ENCODE measurements around the gene TNNC1. TPM values are rescaled to one million over a fixed set of nuclear protein-coding genes. Genes with fewer than 3 reads are reported as not detected.

The TNNC1 gene
- total and polyA plus RNA-seq, 12 donors = 1.1 to 42.0 (median 6.3) TPM

DNA sequence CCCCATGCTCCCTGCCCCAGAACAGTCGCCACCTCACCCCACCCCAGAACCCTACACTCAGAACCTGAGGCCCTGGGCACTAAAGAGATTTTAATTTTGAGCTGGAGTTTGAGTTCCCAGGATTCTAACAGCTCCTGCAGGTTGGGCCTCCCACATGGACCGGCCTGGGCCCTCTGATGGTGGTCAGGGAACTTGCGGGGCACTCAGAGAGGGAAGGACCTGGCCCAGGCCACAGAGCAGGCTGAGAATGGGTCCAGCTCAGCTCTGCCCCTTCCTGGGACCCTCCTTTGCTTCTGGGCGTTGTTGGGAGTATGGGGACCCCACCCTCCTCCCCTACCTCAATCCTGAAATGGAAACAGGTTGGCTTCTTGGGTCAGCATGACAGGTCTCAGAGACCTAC is 7.8 kb downstream of the TNNC1 start:
- no peaks in the 10 kb centered on the region for H3K27me3 ChIP-seq
- H3K27ac ChIP-seq = no peak overlapping the region
- 85 to 96% (median 91%) methylated on average over 3 to 4 of the region's 4 CpGs for WGBS, 4 donors
- H3K4me3 ChIP-seq = no peak overlapping the region
- TF ChIP-seq, protein P1, sequence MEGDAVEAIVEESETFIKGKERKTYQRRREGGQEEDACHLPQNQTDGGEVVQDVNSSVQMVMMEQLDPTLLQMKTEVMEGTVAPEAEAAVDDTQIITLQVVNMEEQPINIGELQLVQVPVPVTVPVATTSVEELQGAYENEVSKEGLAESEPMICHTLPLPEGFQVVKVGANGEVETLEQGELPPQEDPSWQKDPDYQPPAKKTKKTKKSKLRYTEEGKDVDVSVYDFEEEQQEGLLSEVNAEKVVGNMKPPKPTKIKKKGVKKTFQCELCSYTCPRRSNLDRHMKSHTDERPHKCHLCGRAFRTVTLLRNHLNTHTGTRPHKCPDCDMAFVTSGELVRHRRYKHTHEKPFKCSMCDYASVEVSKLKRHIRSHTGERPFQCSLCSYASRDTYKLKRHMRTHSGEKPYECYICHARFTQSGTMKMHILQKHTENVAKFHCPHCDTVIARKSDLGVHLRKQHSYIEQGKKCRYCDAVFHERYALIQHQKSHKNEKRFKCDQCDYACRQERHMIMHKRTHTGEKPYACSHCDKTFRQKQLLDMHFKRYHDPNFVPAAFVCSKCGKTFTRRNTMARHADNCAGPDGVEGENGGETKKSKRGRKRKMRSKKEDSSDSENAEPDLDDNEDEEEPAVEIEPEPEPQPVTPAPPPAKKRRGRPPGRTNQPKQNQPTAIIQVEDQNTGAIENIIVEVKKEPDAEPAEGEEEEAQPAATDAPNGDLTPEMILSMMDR (IDR thresholded peaks at IDR 0.05) = no peak
- no peak for TF ChIP-seq POLR2A (IDR thresholded peaks at IDR 0.05)
- DNase-seq = no peak
- no peaks in the 10 kb centered on the region for H3K4me1 ChIP-seq (replicated peaks in 1 of 2)
- intact Hi-C loops (cut with DNase I) = no loop called here
- H3K9me3 ChIP-seq (replicated peaks in 1 of 3) = no peaks in the 10 kb centered on the region
- no peaks in the 10 kb centered on the region for H3K36me3 ChIP-seq (replicated peaks in 1 of 2)

DNA sequence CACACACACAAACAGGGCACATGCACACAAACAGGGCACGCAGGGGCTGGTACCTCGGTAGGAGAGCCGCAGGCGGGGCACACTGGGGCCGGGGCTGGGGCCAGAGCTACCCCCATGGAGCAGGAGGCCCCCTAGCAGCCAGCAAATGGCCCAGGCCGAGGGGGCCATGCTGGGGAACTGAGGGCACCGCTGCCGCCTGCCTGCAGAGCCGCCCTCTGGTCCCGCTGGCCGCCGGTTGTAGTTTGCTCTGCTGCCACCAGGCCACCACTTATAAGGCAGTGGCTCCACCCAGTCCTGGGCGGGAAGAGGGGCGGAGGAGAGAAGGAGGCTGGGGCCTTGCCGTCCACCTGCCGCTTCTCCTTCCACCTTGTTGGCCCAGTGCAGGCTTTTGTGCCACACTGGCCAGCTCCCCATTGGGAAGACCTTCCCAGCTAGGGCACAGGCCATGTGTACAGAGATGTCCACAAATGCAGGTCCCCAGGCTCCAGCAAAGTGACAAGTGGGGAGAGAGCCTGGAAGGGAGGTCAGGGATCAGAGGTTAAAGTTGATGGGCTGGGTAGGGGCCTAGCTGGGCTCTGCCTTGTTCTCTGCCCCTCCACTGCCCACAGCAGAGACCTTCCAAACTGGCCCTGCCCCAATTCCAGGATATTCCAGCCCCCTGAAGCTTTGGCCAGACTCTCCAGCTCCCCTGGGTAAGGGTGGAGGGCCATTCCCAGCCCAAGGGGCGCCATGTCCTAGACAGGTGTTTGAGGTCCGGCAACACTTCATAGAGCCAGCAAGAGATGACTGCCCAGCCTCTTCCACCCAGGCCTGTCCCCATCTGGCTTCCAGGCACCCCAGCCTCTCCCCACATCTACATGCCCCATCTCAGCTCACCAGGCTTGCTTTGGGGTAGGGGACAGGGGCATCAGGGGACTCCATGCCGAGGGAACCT is 8.7 kb downstream of the TNNC1 start, which contains the start of gene SEMA3G:
TSS of gene SEMA3G (minus strand) at position 244 of the 934 bp plus-strand sequence. CDS start at position 168, 76 bp downstream.
- WGBS, 4 donors = 51 to 60% (median 56%) methylated on average over 11 to 19 of the region's 19 CpGs
- no peak within 1 kb of the TSS for H3K27ac ChIP-seq
- H3K4me3 ChIP-seq = no peak within 1 kb of the TSS
- no peaks in the 10 kb centered on the region for H3K36me3 ChIP-seq (replicated peaks in 1 of 2)
- no peaks in the 10 kb centered on the region for H3K4me1 ChIP-seq (replicated peaks in 1 of 2)
- no peaks in the 10 kb centered on the region for H3K9me3 ChIP-seq (replicated peaks in 1 of 3)
- TF ChIP-seq, protein P1 (IDR thresholded peaks at IDR 0.05) = peak in 5 of 6 experiments; percentile 35 to 63 (median 54)
- TF ChIP-seq POLR2A (IDR thresholded peaks at IDR 0.05) = no peak
- H3K27me3 ChIP-seq = no peaks in the 10 kb centered on the region
- intact Hi-C loops (cut with DNase I) = no loop called here
- peak in 3 of 7 donors; percentile 52 to 78 (median 65) for DNase-seq

DNA sequence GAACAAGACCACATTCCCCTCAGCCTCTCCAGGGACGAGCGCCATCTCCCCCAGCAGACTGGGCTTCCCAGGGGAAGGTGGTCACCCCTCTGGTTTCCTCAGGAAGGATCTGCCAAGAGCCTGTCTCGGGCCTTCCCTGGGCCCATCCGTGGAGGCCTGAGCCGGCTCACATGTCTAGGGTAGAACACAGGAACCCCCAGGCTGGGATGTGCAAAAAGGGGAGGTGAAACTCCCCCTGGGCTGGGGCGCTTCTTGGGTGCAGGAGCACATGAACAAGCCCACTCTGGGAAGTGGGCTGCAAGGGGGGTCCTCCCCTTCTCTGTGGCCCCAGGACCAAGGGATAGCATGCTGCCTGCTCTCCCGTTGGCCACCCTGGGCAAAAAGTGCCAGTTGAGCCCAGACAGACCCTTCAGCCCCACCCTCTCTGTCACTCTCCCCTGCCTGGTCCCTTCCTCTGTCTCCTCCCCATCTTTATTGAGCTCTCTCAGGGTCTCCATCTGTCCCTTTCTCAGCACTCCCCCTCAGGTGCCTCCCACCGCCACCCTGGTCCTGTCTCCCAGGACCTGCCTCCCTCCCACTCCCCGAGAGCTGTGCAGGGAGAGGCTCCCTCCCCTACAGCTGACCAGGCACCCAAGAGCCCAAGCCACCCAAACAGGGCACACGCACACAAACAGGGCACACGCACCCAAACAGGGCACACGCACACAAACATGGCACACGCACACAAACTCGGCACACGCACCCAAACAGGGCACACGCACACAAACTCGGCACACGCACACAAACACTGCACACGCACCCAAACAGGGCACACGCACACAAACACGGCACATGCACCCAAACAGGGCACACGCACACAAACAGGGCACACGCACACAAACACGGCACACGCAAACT is 9.8 kb downstream of the TNNC1 start:
- no peaks in the 10 kb centered on the region for H3K36me3 ChIP-seq (replicated peaks in 1 of 2)
- intact Hi-C loops (cut with DNase I) = no loop called here
- no peak overlapping the region for H3K4me3 ChIP-seq
- no peak for DNase-seq
- no peak overlapping the region for H3K27ac ChIP-seq
- 84 to 87% (median 86%) methylated on average over 18 to 25 of the region's 25 CpGs for WGBS, 4 donors
- H3K4me1 ChIP-seq (replicated peaks in 1 of 2) = no peaks in the 10 kb centered on the region
- H3K9me3 ChIP-seq (replicated peaks in 1 of 3) = no peaks in the 10 kb centered on the region
- H3K27me3 ChIP-seq = no peaks in the 10 kb centered on the region
- TF ChIP-seq, protein P1 (IDR thresholded peaks at IDR 0.05) = no peak
- TF ChIP-seq POLR2A (IDR thresholded peaks at IDR 0.05) = no peak

DNA sequence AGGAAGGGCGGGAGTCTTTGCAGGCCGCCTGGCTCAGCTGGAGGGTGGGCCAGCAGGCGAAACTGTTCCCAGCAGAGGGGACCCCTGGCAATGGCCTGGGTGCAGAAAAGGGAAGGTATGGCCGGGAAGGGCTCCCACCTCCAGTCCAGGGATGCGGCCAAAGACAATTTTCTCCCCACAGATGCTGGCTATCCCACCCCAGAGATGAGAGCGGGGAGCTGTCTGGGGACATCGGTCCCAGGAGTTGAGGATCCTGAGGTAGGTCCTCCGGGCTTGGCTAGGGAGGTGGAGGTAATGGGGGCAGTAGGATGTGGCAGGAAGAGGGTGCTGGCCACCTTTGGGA is 10.6 kb downstream of the TNNC1 start:
- H3K4me3 ChIP-seq = no peak overlapping the region
- H3K27me3 ChIP-seq = no peaks in the 10 kb centered on the region
- 88 to 94% (median 92%) methylated on average over 8 of the region's 8 CpGs for WGBS, 4 donors
- intact Hi-C loops (cut with DNase I) = no loop called here
- DNase-seq = no peak
- TF ChIP-seq POLR2A (IDR thresholded peaks at IDR 0.05) = no peak
- TF ChIP-seq, protein P1 (IDR thresholded peaks at IDR 0.05) = no peak
- no peaks in the 10 kb centered on the region for H3K4me1 ChIP-seq (replicated peaks in 1 of 2)
- no peaks in the 10 kb centered on the region for H3K36me3 ChIP-seq (replicated peaks in 1 of 2)
- H3K9me3 ChIP-seq (replicated peaks in 1 of 3) = no peaks in the 10 kb centered on the region
- no peak overlapping the region for H3K27ac ChIP-seq

Data from adrenal gland (tissue), 12 donors.